ENCODE results near the gene EPB41L4A.

The EPB41L4A gene

DNA sequence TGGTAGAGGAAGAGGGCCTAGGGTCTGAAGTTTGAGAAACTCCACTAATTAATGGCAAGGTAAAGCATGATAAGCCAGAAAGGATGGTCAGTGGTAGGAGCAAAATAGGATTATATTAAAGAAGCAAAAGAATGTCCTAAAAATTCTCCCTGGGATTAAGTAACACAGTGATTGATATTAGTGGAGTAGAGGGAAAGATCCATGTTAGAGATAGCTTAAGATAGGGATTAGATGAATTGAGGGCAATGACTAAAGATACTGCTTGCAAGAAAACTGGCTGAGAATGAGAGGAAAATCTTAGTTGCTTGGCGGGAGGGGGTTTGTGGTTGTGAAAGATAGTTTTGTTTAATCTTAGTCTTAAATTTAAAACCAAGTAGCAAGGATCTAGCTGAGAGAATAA lies 255.6 kb downstream of the EPB41L4A start:
- FAIRE-seq, result no peak
- no peak for DNase-seq (ENCODE audit: low spot score)

DNA sequence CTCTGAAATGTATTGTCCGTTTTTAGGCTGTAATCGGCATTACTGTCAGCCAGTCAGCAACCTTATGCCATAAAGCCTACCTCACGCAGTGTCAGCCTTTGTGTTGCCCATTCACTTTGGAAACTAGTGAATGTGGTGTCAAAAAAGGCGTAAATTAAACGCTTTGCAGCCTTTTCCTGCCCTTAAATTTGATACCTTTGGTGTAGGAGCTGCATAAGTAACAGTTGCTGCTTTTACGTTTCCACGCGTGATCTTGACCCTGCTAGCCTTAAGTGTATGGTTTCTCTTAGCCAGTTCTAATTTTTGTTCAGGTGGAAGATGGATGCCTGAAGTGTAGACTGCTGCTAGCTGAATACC lies 257.7 kb downstream of the EPB41L4A start:
- FAIRE-seq (no peak), DNase-seq (ENCODE audit: low spot score) (no peak)

- DNase-seq (ENCODE audit: low spot score) (peak; percentile 79), FAIRE-seq (peak; percentile 79)
These were observed 258.3 kb downstream of the EPB41L4A start for GRCh38 chr5:112160652-112161391.

DNA sequence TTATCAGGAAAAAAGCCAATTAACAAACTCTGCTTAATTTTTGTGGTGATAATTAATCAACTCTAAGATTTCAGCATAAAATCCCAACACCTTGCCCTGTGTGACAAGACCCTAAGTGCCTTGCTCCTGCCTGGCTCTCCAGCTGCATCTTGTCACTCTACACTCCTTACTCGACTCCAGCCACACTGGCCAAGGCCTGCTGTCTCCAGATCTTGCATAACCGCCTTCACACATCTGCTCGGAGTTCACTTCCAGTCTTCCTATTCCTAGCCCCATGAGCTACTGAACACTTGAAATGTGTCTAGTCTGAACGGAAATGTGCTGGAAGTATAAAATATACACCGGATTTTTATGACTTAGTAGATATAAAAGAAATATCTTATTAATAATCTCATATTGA lies 259.6 kb downstream of the EPB41L4A start:
- DNase-seq (ENCODE audit: low spot score), result no peak
- no peak for FAIRE-seq

GRCh38 chr5:112156211-112156610 lies 262.9 kb downstream of the EPB41L4A start:
- DNase-seq (ENCODE audit: low spot score), result no peak
- no peak for FAIRE-seq

GRCh38 chr5:112154940-112155686 lies 264.0 kb downstream of the EPB41L4A start:
- peak; percentile 68 for DNase-seq (ENCODE audit: low spot score)
- peak; percentile 66 for FAIRE-seq

- DNase-seq (ENCODE audit: low spot score), result no peak
- FAIRE-seq, result no peak
These were observed 269.4 kb downstream of the EPB41L4A start for GRCh38 chr5:112149727-112150126.

- FAIRE-seq (peak; percentile 89), DNase-seq (ENCODE audit: low spot score) (peak; percentile 68)
These were observed 272.5 kb downstream of the EPB41L4A start for GRCh38 chr5:112146323-112147226.

GRCh38 chr5:112143690-112144089 lies 275.4 kb downstream of the EPB41L4A start:
- DNase-seq (ENCODE audit: low spot score), result no peak
- FAIRE-seq, result no peak

DNA sequence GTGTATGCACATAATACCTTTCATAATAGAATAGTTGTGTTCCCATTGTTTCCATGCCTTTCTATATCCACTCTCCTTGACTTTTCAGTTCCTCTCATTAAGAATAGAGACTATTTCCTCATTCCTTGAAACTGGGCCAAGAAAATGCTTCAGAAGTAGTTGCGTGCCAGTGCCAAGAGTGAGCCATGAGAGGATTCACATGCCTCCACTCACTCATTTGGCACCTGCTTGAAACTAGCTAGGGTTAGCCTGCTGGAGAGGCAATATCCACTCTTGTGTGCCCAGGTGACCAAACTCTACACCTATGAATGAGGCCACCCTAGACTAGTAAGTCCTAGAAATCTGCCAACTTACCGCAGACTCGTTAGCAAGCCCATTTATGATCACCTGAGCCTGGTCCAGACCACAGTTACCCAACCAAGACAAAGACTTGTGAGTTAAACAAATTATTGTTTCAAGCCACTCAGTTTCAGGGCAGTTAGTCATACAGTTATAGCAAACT lies 276.3 kb downstream of the EPB41L4A start:
- DNase-seq (ENCODE audit: low spot score) (peak; percentile 15), FAIRE-seq (peak; percentile 56)

- DNase-seq (ENCODE audit: low spot score), result no peak
- no peak for FAIRE-seq
These were observed 277.5 kb downstream of the EPB41L4A start for GRCh38 chr5:112141582-112141981.

DNA sequence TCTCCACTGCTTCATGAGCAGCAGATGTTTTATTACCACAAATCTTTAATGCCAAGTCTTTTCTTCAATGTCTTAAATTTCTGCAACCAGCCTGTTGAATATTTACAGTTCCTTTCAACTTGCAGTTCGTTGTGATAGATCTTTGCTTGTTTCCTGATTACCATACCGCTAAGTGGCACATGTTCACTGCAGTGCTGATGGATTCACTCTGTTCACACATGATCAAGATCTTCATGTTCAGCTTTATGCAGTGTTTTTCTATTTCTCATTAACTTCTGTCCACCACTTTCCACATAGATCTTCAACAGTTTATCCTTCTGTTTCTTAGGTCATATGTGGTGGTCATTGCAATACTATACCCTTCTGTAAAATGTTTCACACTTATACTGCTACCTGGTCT lies 280.6 kb downstream of the EPB41L4A start:
- FAIRE-seq, result no peak
- no peak for DNase-seq (ENCODE audit: low spot score)

DNA sequence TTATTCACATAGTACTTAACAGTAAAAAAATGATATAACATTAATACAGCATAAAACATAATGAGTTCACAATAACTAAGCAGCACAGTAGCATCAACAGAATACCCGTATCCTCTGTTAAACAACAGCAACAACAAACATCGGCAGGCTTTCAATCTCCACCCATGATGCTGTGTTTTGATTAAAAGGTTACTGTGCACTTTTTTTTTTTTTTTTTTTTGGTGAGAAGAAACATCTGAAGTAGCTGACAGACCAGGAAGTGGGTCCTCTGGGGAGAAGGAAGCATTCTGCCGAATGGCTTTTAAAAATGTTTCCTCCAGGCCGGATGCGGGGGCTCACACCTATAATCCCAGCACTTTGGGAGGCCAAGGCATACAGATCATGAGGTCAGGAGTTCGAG lies 282.3 kb downstream of the EPB41L4A start:
- DNase-seq (ENCODE audit: low spot score) (no peak), FAIRE-seq (no peak)

DNA sequence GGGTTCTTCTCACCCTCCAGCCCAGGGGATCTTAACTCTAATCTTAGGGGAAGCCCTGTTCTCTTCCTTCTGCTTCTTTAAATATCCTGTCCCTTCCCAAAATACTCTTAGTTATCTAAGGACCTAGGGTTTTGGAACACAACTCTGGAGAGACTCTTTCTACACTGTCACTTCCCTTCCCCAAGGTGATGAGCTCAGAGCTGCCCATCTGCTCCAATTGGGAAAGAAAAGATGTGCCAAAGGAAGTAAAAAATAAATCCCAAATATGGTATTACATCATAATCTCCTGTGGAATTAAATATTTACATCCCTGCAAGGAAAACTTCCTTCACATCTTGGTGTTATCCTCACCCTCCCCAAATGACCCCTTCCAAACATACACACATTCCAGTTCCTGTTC lies 291.2 kb downstream of the EPB41L4A start:
- FAIRE-seq (no peak), DNase-seq (ENCODE audit: low spot score) (no peak)

DNA sequence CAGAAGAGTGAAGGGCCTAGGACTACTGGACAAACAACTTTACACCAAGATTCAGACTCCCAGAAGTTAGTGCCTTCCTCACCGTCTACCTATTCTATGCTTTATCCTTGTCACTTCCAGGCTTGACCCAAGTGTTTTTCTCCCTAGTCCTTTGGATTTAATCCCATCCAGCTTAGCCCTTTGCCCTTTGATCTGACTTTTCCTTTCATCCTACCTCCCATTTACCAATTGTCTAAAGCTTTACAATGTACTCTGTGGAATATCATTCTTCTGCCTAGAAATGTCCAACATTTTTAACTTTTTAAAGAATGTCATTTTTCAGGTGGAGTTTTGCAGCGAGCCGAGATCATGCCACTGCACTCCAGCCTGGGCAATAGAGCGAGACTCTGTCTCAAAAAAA lies 292.1 kb downstream of the EPB41L4A start:
- no peak for FAIRE-seq
- no peak for DNase-seq (ENCODE audit: low spot score)

GRCh38 chr5:112125903-112126302 lies 293.2 kb downstream of the EPB41L4A start:
- FAIRE-seq, result no peak
- no peak for DNase-seq (ENCODE audit: low spot score)

GRCh38 chr5:112124788-112125187 lies 294.3 kb downstream of the EPB41L4A start:
- no peak for FAIRE-seq

GRCh38 chr5:112123086-112123485 lies 296.0 kb downstream of the EPB41L4A start:
- no peak for FAIRE-seq
- DNase-seq (ENCODE audit: low spot score), result no peak

More at GRCh38 chr5:112124788-112125187, 294.3 kb downstream of the EPB41L4A start:
- DNase-seq (ENCODE audit: low spot score), result no peak

- DNase-seq (ENCODE audit: low spot score) (no peak), FAIRE-seq (no peak)
These were observed 296.7 kb downstream of the EPB41L4A start for GRCh38 chr5:112122353-112122752.

DNA sequence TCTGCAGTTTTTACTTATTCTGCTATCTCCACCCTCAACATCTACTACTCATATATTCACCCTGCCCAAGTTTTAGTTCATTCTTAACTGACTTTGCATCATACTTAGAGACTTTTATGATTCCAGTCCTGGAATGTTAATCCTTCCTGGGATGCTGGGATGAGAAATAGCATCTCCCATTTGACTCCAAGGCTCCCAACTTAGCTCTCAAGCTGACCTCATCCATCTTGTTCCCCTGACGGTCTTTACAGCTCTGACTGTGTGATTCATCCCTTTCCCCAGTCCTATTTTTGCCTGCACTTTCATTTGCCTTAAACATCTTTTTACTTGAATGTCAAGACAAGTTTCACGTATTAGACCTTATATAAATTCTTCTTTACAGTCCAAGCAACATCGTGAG lies 297.8 kb downstream of the EPB41L4A start:
- FAIRE-seq (no peak), DNase-seq (ENCODE audit: low spot score) (no peak)

DNA sequence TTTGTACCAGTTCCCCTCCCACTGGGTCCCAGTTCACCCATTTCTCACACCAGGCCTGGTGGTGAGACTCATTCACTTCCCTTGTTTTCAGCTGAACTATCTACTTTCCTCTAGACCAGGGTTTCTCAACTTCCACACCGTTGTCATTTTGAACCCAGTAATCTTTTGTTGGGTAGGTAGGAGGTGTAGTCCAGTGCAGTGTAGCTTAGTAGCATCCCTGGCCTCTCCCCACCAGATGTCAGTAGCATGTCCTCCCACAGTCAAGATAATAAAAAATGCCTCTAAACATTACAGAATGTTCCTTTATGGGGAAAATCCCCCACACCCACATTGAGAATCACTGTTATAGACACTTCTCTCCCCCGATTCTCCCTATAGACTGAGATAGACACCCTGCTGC lies 299.1 kb downstream of the EPB41L4A start:
- FAIRE-seq (no peak), DNase-seq (ENCODE audit: low spot score) (no peak)

DNA sequence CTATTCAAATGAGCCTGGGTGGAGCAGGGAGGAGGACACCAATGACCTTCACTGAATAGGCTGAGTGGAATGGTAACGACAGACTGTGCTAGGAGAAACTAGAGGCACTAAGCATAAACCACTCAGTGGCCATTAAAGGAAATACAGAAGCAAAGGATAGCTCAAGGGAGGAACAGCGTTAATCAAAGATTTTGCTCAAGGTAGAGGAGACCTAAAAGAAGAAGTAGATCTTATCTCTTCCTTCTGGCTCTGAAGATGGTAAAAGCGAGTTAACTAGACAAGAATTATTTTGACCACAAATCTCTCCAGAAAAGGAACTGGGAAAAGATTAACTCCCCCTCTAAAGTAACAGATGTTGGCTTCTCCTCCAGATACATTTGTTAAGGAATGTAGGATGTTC lies 299.6 kb downstream of the EPB41L4A start:
- FAIRE-seq (no peak), DNase-seq (ENCODE audit: low spot score) (no peak)
